NOMO-1 (cell line): ENCODE measurements around the gene PLCG2.
A peak's percentile ranks its signal among the peaks of the same experiment; 100 is the strongest.

ENCODE experiments used
- DNase-seq, 2 experiments: peaks; one replicate each; lab custom pipeline; 2025; ENCODE audit not compliant: unreplicated experiment in 2 of 2; lab: John Stamatoyannopoulos, UW

PLCG2 gene

DNA sequence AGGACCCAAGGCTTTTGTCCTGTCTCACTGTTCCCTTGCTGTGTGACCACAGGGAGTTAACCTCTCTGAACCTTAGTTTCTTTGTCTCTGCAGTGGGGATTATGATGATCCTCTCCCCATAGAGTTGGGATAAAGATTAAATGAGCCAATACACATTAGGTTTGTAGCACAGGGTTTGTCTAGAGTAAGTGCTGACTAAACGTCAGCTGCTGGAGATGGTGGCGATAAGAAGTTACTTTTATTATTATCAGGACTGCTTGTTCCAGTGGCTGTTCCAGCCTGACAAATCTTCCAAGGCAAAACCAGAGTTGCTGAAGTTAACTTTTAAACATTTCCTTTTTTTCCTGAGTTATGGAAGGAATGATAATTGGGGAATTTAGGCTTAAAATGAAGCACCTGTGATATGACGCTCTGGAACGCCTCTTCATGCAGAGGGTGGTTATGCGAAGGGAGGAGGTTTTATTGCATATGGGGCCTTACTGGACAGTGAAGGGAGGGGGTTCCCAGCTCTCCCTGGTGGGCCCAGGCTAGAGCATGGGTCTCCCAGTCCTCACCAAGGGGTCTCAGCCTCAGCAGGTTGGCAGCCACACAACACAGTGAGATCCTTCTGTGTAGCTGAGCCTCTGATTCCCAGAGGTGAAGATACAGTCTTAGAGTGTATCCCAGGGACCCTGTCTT is 35.8 kb downstream of the PLCG2 start:
- DNase-seq, result no peak

DNA sequence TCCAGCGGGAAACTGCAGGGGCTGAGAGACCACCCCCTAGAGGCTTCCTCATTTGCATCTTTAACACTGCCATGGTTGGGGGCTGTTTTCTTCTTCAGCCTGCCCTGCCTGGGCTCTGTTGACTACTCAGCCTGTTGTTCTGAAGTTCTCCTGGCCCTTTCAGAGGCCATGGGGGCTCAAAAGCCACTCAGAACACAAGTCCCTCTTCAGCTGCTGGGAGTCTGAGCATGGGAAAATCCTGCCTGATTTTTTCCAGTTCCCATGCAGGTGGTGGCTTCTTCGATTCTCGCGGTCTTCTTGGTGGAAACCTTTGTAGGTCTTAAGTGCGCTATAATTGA is 36.3 kb downstream of the PLCG2 start:
- no peak for DNase-seq

DNA sequence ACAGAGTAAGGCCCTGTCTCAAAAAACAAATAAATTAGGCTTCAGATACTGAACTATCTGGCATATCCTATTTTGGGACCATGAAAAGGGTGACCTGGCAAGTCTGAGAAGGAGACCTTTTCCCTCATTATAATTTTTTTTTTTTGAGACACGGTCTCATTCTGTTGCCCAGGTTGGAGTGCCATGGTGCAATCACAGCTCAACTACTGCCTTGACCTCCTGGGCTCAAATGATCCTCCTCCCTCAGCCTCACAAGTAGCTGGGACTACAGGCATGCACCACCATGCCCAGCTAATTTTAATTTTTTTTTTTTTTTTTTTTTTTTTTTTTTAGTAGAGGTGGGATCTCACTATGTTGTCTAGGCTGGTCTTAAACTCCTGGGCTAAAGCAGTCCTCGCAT is 37.3 kb downstream of the PLCG2 start:
- no peak for DNase-seq

DNA sequence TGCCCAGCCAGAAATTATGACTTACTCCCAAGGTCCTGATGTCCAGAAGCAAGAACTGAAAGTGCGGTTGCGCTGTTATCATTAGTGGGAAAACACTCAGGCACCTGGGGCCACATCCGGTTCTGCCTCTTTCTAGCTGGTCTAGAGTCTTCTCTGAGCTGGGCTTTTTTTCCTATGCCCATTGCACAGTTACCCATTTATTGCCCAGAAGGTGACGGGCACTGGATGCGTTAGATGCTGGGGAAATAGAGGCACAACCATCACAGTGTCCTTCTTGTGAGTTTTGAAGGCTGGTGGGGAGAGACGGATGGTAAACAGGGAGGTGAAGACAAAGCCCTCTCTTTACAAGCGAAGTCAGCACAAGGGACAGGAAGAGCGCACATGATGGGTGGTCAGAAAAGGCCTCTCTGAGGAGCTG is 37.7 kb downstream of the PLCG2 start:
- DNase-seq, result peak in 1 of 2 experiments; percentile 29

DNA sequence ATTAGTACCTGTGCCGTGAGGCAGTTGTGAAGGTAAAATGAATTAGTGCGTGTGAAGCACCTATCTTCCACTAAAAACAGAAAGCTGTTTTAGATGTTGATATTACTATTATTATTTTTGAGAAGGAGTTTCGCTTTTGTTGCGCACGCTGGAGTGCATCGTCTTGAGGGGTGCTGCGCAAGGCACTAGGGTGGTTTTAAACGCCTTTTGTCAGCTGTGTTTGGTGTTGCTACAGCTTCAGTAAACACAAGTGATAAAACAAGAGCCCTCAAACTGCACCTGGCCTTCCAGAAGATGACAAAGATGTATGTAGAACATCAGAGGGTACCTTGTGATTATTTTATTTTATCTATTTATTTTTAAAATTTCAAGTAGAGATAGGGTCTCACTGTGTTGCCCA is 38.2 kb downstream of the PLCG2 start:
- no peak for DNase-seq

DNA sequence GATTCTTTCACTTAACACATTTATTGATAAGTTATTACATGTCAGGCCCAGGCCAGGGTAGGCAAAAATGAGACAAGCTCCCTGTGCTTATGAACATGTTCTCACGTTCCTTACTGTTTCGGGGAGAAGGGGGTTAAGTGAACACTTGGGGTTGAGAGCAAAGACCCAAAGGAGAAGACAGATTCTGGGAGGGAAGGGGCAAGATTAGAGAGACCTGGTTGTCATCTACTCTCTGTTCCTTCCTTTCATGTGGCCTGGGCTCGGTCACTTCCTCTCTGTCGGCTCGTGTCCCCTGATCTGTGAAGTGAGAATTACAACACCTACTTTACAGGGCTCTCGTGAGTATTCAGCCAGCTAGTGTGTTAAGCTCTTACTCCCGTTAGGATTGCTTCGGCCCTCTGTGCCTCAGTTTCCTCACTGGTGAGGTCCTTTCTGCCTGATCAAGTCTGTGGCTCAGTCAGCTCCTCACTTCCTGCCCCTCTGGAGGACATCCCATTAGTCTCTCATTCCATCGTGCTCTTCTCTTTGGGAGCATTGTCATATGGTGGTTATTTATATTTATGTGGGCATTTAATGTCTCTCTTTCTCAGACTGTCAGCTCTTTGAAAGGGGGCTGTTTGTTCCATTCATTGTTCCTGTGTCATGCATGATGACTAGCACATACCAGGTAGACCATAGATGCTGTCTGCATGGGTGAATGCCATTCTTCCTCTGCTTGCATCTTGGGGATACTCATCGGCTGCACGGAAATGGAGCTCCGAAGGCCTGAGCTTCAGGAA is 38.9 kb downstream of the PLCG2 start:
- DNase-seq, result peak; percentile 80 to 95

DNA sequence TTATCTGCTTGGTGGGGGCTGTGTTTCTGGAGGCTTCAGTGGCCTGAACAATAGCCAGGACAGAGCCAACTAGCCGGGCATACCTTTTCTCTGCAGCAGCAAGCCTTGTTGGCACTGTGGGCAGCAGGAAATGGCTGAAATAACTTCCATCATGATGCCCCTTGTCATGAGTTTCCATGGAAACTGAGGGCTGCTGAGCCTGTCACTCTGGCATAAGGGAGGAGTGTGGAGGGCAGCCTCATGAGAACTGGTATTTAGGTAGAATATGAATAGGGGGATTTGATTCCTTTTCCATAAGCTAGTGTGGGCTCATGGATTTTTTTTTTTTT is 39.4 kb downstream of the PLCG2 start:
- DNase-seq, result no peak

DNA sequence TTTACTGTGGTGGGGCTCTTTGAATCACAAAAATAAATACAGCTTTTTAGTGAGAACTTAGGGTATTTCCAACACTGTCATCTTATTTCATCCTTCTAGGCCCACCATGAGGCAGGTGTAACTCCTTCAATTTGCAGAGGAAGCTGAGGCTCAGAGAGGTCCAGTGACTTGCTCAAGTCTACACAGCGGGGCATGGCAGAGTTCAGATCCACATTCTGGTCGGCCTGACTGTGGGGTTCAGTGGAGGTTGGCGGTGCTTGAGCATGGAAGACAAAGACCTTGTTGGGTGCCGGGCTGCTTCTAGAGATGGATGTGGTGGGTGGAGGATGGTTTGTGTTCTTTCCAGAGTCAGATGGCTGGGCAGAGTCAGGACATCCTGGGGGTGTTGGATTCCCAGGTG is 39.8 kb downstream of the PLCG2 start:
- no peak for DNase-seq

DNA sequence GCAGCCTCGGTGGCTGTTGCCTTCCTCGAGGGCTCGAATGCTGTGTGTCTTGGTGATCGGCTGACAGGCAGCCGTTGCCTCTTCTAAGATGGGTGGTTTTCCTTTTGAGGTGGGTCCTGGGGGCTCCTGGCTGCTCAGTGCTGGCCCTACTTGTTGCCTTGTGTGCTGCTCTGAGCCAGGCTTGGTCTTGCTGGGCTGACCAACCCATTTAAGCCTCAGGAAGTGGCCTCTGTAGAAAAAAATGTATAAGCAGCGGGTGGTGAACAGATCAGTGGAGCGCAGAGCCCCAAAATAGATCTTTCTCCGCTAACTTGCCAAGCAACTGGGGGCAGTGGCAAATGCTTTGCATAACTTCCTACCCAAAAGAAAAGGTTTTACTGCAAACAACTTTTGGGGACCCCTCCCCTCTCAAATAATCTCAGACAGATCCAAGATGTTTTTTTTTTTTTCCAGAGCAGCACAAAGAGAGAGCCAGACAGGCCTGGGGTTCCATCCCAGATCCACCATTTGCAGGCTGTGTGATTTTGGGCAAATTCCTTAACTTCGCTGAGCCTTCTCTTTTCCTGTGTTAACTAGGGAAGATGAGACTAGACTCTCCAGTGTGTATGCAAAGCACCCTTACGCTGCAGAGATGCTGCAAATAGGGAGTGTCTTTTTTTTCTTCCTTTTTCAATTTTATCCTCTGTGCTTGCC is 42.5 kb downstream of the PLCG2 start:
- peak in 1 of 2 experiments; percentile 20 for DNase-seq

DNA sequence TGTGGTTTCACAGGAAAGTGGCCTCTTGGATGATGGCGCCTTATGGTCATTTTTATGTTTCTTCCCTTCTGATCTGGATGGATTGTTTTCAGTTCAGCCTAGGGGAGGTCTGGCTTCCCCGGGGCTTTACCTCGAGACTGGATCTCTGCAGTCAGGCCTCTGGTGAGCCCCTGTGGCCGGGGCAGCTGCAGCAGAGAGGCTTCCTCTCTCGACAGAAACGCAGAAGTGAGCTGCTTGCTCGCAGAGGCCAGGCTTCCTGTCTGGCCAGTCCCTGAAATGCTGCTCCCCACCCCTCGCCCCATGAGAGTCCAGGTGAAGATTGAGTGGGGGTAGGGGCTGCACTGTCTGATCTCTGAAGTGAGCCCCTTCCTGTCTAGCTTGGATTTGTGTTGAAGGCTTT is 44.0 kb downstream of the PLCG2 start:
- DNase-seq, result peak; percentile 55 to 76

DNA sequence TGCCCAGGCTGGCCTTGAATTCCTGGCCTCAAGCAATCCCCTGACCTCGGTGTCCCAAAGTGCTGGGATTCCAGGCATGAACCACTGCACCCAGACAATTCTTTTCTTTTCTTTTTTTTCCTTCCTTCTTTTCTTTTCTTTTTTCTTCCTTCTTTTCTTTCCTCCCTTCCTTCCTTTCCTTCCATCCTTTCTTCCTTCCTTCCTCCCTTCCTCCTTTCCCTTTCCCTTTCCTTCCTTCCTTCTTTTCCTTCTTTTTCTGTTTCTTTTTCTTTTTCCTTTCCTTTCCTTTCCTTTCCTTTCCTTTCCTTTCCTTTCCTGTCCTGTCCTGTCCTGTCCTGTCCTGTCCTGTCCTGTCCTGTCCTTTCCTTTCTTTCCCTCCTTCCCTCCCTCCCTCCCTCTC is 44.6 kb downstream of the PLCG2 start:
- DNase-seq, result no peak

DNA sequence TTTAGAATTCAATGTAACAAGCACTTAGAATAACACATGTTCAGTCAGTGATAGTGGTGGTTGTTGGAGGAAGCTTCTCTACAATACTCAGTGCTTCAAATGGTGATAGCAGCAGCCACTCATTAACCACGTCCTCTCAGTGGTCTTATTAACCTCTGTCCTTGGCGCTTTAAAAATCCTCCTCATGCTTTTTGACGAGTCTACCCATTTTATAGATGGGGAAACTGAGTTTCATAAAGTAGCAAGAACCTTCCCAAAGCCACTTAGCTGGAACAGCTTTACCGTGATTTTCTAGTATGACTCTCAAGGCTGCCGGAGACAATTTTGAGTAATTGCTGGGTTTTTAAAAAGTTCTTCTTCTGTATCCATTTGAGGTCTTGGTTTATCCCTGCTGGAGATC is 47.4 kb downstream of the PLCG2 start:
- no peak for DNase-seq

DNA sequence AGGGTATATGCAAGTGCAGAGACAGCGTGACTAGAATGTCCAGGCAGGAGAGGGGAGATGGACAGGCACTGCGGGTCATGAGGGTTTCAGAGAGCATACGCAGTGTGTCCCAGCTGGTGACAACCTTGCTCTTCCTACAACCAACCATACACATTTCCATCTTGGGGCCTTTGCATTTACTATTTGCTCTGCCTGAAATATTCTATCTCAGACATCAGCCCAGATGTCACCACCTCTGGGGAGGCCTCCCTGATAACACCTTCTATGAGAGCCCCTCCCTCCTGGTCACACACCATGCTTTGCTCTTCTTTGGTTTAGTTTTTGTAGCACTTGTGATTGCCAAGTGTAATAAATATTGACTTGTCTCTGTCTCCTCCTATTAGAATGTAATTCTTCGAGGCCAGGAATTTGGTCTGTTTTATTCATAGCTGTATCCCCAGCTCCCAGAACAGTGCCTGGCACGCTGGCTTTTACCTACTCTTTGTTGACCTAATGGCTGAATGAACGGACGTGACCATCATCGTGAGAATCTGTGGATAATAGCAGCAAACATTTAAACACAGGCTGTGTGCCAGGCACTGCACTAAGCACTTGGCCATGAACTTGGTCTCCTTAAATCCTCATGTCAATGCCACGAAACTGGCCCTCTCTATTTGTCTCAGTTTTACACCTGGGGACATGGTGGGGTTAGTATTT is 51.9 kb downstream of the PLCG2 start:
- no peak for DNase-seq

DNA sequence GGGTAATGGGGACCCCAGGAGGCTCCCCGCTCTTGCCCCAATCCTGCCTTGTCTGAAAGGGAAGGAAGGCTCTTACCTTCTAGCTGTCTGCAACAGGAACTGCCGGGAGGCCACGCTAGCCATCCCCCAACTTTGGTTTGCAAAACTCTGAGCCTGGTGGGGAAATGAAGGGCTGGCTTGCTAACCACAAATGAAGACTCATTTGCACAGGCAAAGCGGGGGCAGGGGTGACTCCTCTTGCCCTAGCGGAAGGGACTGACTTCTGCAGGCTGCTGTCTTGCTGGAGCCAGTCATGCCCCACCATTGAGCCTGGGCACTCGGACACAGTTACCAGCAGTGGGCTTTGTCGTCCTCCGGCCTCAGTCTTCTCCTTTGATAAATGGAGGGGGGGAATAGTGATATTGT is 52.6 kb downstream of the PLCG2 start:
- peak; percentile 98 for DNase-seq

DNA sequence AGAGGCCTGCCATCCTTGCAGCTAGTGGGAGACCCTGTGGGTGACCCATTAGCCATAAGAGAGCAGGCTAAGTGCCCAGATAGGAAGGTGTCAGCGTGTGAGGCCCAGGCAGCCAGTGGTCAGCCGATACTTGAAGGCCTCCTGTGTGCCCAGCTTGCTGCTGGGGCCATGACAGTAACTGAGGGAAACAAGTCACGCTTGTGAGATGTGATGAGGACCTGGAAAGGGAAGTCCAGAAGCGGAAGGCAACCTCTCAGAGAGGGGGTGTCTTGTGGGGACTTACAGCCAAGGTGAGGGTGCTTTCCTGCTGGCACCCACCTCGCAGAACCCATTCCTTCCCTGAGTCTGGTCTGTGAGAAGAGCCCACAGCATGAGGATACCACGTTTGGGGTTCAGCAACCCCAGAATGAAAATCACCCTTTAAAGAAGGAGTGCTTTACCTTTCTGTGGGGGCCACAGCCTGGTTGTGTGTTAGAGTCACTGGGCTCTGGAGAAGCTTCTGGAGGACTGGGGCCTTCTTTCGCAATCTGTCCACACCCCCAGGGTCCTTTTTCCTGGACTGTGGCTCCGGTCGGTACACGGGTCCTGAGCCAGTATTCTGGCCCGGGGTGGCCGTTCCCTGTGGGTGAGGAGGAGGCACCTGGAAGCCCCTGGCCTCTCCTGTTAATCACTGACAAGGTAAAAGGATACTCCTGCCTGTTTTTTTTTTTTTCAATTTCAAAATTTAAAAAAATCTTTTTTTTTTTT is 53.9 kb downstream of the PLCG2 start:
- DNase-seq, result peak in 1 of 2 experiments; percentile 19

DNA sequence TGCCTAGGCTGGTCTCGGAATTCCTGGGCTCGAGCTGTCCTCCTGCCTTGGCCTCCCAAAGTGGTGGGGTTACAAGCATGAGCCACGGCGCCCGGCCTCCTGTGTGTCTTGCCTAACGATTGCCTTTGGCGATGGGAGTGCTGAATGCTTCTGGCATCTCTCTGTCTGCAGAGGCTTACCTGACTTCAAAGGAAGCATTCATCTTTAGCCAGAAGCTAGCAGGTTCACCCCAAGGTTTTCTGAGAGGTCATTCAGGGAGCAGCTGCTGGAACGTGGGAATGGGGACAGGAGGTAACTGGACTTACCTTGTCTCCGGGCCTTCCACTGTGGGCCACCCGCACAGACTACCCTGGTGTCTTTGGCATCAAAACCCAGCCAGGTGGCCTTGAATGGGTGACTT is 54.7 kb downstream of the PLCG2 start:
- no peak for DNase-seq

DNA sequence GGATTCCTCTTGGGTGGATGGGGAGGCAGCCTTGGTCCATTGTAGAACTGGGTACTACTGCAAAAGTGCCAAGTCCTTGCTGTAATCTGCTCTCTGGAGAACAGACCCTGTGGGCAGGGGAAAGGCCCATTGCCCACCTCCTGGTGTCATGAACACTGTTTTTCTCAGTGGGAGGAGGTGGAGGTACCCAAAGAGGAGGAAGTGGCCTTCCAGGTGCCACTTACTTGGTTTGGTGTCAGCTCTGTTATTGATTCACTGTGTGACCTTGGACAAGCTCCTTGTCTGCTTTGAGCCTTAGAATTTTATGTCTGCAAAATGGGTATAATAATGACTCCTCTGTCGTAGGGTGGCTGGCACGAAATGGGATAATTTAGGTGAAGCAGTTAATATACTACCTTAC is 55.8 kb downstream of the PLCG2 start:
- no peak for DNase-seq

DNA sequence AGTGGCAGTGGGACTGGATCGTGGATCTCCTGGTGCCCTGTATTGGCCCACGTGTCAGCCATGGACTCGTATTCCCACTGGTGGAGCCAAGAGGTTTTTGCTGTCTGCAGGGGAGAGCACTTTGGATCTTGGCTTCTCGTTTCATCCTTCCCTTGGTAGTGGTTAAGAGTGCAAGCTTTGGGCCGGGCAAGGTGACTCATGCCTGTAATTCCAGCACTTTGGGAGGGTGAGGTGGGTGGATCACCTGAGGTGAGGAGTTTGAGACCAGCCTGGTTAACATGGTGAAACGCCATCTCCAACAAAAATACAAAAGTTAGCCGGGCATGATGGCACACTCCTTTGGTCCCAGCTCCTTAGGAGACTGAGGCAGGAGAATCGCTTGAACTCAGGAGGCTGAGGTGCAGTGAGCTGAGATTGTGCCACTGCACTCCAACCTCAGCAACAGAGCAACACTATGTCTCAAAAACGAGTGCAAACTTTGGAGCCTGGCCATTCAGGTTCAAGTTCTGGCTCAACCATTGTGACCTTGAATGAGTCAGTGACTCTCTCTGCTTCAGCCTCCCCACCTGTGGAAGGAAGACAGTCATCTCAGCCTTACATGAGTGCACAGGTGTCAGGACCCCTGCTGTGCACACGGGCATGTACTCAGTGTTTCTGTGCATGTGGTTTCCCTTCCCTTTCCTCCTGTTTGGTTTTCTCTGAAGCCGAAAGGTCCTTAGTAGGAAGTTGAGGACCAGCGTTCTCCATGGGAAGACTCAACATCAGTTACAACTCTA is 57.4 kb downstream of the PLCG2 start:
- DNase-seq, result no peak

DNA sequence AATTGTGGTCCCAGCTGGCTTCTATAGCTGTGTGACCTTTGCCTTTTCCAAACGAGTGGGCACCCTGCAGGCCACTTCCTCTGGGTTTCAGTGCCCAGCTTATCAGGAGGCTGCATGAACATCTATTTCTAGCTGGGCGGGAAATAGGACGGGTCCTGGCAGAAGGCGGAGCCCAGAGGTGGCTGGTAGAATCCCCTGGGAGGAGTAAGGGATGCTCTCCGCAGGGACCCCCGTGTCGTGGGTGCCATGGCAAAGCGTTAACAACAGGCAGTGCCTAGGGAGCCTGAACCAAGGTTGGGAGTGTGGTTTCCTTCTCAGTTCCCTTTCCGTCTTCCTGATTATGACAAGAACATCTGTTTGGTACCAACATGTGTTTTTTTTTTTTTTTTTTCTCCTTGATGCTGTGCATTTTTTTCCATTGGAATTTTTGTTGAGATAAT is 58.2 kb downstream of the PLCG2 start:
- DNase-seq, result no peak

DNA sequence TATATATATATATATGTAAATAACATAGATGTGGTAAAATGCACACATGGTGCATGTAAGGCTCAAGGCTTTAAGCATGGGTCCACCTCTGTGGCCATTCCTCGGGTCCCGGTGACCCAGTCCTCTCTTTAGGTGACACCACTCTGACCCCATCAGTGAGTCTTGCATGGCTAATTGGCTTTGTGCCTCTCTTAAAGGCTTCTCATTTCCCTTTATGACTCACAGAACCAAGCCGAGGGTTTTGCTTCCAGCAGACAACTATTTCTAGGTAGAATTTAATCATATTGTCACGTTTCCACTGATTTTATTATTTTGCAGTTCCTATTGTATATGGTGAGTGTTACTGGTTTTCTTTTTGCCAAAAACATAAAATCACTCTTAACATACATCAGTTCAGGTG is 59.7 kb downstream of the PLCG2 start:
- DNase-seq, result peak; percentile 19 to 62
